Activated CD8-positive, alpha-beta memory T cell treated with anti-CD3 and anti-CD28 coated beads, Interleukin-2, amount 50 U/mL, for 4 hours (primary cell): ENCODE results near the gene SKAP1.
"Not testable (repeated sequence)": the region's sequence is repeated elsewhere in the genome, so short reads cannot be mapped to it uniquely, and the experiment has no call there.

ENCODE experiments used
- DNase-seq: peaks from one replicate; pipeline ENCODE4 v3.0.0-alpha.2; 2020

Gene SKAP1

DNA sequence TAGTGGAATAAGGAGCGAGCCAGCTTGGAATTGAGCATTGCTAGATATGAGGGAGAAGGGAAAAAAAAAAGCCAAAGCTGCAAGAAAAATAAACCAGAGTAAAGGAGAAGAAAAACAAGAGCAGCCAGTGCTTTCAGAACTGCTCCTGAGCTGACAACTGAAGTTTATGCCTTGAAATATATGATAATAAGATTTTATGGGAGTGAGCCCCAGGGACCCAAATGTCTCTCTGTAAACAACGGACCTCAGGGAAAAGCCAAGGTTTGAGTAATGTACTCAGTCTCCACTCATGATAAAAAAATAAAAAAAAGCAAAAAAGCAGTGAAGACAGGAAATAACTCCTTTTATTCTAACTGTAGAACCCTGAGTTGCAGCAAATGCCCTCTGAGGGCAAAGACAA is 189.9 kb downstream of the SKAP1 start:
- no peak for DNase-seq

DNA sequence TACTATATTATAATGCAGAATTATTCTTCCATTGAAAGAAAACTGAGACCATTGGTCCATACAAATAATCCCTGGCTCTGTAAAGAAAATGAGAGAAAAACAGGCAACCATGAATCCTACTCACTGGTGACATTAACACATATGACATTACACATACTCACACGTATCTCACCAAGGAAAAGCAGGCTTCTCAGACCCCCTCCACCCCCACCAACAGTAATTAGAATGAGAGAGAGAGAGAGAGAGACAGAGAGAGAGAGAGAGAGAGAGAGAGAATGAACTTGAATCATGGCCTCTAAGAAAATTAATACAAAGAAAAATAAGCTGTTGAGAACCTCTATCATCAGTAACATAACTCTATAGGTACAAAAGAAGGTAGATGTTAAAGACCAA is 190.4 kb downstream of the SKAP1 start:
- no peak for DNase-seq

DNA sequence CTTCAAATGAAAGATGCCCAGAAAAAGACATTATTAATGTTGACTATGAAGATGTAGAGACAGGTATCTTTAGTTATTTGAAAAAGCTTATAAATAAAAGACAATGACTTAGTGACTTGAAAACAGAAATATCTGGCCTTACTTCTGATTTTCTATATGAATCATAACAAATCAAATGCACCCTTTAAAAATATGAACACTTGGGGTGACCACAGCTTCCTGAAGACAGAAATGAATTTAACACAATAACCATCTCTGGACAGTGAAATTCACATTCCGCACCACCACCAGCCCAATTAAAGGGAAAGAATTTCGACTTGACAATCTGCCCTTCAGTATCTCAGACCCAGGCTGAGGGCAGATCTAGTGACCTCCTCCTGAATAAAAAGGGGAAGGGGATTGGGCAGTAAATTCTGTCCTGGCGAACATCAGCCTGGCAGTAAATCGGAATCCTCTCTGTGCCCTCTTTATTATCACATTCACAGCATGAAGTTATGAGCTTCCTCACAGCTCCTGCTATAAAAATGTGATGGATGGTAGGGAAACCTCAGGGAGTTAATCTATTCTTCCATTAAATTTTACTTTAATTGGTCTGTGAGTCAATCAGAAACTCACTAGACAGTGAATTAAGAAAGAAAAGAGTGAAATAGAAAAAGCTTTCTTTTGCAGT is 190.9 kb downstream of the SKAP1 start:
- DNase-seq = no peak

- DNase-seq = no peak
These were observed 192.6 kb downstream of the SKAP1 start for GRCh38 chr17:48237456-48237855.

DNA sequence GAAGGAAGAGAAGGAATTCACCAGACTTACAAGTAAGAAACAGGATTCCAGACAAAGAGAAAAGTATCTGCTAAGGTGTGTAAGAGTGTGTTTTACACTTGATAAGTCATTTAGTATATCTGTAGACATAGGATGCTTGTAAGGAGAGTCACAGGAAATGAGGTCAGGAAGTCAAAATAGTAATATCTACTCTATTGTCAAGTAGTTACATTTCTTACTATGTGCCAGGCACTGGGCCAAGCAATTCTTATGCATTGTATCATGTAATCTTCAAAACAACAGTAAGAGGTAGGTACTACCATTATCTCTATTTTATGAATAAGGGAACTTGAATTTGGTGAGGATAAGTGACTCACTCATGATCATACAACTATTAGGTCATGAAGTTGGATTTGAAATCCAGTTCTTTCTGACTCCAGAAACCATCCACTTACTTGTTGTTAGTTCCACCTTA is 193.3 kb downstream of the SKAP1 start:
- DNase-seq = no peak

DNA sequence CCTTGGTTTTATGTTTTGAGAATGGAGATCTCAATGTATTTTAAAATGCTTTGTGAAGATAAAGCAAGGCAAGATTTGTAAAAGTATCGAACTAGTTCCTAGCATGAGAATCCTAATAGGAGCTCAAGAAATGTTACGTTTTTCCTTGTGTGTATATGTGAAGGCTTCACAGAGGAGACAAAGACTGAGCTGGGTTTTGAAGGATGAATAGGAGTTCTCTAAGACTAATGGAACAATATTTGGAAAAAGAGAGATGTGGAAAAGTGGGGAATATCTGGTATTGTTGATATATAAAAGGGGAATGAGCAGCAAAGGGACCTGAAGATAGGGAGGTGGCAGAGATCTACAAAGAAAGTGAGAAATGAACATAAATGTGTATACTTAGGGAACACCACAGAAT is 195.1 kb downstream of the SKAP1 start:
- DNase-seq = no peak

DNA sequence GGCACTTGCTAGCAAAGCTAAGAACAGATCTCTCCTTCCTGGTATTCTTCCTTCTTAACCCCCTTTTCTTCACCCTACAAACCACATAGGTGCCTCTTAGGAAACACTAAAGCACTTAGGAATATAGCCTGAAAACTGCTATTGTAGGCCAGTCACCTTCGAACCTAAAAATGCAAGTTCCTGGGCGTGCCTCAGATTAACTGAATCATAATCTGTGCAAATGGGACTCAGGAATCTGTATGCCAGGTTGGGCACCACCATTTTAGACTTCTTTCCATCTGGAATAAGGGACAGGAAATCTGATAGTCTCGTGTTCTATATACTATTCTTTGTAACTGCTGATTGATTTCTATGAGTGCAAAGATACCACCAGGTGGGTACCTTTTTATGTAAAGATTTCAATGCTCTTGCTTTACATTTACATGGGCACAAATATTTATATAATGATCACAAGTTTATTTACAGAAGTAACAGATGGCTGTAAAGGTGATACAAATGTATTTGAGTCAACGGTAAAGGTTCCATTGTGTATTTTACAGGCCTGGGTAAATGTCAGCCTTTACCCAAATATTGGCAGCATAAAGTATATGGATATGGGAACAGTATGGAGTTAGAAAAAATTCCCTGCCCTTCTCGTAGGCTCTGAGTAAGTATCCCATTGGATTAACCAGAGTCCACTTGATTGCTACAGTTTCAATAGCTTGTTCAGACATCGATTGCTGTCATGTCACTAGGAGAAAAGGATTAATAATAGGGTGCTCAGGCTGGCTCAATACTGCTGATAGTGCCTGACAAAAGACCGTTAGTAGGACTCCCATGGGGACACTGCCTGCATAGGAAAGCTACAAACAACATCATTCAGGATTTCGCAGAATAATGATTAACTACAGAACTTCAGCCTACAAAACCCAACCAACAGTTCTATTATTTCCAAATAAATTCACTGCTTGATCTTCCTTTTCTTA is 197.7 kb downstream of the SKAP1 start:
- no peak for DNase-seq

GRCh38 chr17:48229936-48230335 is 200.1 kb downstream of the SKAP1 start:
- DNase-seq = no peak

- DNase-seq = no peak
These were observed 201.3 kb downstream of the SKAP1 start for GRCh38 chr17:48228720-48229119.

DNA sequence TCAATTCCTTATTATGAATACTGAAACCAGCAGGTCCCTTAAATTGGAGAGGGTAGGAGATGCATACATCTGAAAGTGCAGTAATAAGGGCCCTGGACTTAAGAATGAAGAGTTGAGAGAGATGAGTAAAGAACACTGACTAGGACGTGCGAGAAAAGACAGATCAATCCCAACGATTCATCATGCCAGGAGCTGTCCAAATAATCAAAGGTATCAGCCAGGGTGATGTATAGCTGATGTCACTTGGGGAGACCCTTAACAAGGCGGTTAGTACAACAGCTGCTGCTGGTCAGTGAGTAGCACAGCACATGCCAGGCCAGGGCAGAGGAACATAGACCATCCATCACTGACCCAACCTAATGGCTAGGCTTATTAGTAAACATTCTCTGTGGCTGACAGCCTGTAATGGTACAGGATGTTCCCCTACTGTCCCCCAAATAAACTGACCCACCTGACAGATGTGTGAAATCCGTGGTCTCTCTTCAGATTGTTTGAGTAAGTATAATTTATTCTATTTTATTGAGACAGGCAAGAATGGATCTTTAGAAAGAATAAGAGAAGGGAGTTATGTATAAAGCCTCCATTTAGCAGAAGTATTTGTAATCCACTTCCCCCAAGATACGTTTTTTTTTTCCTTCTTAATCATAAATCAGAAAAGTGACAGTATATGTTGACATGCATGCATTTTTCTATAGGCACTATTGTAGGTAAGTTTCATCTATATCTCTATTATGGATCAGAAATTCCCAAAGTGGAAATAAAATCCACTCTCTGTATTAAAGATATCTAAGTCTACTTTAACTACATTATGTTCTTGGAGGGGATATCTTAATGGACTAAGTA is 204.1 kb downstream of the SKAP1 start:
- no peak for DNase-seq

- no peak for DNase-seq
These were observed 206.1 kb downstream of the SKAP1 start for GRCh38 chr17:48223945-48224344.

DNA sequence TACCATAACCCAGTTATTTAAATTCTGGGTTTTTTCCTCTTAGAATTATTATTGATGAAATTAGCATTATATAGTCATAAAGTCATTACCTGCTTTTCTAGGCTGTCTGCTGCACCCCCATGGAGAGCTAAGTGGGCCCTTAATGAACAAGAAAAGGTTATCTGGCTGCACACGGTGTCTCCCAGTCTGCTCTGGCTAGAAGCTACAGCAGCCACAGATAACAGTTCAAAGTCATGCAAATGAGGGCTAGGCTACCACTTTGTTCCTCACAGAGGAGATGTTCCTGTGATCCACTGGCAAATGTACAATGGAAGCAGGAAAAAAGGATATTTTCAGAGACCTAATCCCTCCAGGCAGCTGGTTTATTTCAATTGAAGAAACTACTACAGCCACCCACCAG is 210.4 kb downstream of the SKAP1 start:
- DNase-seq = no peak

DNA sequence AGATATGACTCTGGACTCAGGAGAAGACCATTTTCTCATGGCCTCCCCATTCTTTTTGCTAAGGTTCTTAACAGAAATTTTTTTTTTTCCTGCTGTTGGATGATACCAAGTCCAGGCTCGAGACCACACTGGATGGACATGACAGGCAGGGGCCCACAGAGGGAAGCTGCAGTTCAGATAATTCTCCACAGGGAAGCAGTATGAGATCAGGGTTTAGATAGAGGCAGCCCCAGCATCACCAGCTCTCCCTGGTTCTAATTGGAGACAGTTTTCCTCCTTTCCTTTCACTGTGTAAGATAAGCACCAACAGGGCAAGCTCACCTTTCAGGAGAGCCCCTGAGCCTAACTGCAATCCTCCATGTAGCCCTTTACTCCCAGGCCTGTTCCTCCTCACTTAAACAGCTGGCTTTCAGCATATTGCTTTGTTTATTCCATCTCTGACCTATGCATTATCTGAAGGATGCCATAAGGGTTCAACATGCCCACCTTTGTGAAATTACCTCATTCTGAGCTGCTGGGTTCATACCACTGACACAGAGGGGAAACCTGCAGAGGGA is 214.4 kb downstream of the SKAP1 start:
- DNase-seq = no peak

- DNase-seq = no peak
These were observed 216.2 kb downstream of the SKAP1 start for GRCh38 chr17:48213797-48214196.

DNA sequence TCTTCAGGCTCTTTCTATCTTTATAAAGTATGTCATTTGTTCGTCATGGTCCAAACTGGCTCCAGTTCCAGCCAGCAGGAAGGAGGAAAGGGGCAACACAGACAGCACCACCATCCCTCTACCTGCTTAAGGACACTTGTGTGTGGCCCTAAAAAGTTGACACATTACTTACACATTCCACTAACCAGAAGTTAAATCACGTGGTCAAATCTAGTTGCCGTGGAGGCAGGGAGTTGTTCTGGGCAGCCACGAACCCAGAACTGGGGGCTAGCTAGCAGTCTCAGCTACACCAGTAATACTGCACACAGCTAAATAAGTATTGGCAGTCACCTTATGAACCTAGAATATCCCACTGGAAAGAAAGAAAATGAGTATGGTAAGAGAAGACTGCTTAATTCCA is 218.2 kb downstream of the SKAP1 start:
- no peak for DNase-seq

DNA sequence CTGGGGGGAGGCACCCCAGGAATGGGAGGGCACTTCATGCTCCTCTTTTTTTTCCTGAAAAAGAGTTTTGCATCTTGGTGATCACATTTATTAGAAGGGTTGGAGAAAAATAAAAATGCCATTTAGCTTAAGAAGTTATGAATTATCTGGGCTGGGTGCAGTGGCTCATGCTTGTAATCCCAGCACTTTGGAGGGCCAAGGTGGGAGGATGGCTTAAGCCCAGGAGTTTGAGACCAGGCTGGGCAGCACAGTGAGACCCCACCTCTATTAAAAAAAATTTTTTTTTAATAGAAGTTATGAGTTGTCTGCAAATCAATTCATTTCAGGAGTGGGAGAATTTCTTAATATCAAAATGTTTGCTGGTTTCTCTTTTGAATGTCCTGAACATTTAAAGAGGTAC is 219.0 kb downstream of the SKAP1 start:
- DNase-seq = no peak

- DNase-seq = no peak
These were observed 220.0 kb downstream of the SKAP1 start for GRCh38 chr17:48209973-48210372.

DNA sequence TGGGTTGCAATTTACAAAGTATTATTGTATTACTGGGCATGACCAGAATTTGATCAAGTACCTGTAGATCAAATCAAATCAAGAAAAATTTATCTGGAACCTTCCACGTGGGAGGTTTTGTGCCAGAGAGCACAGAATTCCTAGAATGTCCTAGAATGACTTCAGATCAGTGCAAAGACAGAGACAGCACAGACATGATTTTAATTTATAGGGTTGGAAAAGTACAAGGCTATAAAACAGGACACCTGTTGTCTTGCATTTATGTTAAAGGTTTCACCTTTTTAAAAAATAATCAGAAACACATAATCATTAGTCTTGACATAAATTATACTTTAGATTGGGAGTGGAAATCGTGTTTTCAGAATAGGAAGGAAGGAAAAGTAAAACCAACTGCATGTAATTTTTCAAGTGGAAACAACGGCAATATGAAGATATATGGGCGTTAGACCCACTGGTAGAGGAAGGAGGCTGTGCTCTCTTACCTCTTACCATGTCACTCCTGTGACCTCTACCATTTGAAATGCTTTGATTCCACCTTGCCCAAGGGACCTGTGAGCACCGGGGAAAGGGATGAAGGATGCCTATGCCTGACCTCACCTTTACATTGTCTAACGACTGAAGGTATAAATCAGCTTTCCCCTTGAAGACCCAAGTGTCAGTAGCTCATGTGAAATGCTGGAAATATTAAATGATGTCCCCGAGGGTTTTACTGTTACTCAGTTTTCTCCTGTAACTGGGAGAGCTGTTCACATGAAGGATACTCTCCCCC is 222.1 kb downstream of the SKAP1 start:
- no peak for DNase-seq

GRCh38 chr17:48207036-48207435 is 223.0 kb downstream of the SKAP1 start:
- not testable (repeated sequence) for DNase-seq

DNA sequence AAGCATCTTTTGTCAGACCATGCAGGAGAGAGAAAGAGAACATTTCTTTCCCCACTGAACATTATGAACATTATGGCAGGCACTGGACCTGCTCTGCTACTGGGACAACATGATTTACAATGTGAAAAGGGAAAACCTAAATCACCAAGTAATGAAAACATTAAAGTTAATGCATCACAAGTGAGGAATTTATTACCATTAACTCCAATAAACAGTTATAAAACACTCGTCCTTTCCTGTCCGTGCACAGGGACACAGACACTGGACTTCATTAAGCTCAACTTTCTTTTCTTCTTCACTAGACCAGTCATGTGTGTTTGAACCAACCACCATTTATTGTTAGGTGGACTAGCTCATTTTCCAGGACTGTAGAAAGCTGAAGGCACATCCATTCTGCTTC is 227.1 kb downstream of the SKAP1 start:
- no peak for DNase-seq

DNA sequence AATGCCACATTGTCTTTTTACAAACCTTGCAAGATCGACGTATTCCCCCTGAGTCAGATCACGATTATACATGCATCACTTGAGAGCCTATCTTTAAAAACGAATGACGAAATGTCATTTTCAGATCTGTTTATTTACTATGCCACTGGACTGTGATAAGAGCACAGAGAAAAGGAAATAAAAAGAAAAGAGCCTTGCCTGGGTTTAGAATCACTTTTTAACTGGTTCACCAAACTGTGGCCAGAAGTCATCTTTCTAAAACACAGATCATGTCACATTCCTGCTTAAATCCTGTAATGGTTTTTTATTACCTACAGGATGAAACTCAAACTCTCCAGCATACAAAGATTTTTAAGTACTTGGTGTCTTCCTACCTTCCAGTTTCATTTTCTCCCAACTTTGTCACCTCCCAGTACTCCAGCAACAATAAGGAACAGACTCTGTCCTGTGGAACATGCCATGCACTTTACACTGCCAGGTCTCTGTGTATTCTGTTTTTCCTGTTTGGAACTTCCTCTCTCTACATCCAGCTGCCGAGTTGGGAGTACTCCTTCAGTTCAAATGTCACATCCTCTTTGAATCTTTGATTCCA is 231.0 kb downstream of the SKAP1 start:
- no peak for DNase-seq

- no peak for DNase-seq
These were observed 234.1 kb downstream of the SKAP1 start for GRCh38 chr17:48195910-48196309.
